ENCODE results near the gene TRHDE.

DNA sequence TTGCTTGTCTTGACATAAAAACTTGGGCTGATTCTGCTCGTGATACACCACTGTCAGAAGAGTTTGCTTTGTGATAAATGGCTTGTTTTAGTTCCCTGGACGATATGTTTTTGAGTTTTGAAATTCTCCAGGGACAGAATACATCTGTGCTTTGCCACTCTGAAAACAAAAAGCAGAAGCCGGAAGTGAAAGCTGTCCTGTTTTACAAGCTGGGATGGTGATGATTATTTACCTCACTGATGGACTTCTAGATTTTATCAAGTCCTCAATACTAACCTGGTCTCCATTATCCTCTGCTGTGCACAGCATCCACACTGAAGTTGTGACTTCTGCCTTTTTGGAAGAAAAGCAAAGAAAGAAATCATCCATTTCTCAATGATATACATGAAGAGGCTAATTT is 251.6 kb downstream of the TRHDE start:
- TF ChIP-seq, protein P1, sequence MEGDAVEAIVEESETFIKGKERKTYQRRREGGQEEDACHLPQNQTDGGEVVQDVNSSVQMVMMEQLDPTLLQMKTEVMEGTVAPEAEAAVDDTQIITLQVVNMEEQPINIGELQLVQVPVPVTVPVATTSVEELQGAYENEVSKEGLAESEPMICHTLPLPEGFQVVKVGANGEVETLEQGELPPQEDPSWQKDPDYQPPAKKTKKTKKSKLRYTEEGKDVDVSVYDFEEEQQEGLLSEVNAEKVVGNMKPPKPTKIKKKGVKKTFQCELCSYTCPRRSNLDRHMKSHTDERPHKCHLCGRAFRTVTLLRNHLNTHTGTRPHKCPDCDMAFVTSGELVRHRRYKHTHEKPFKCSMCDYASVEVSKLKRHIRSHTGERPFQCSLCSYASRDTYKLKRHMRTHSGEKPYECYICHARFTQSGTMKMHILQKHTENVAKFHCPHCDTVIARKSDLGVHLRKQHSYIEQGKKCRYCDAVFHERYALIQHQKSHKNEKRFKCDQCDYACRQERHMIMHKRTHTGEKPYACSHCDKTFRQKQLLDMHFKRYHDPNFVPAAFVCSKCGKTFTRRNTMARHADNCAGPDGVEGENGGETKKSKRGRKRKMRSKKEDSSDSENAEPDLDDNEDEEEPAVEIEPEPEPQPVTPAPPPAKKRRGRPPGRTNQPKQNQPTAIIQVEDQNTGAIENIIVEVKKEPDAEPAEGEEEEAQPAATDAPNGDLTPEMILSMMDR (IDR thresholded peaks at IDR 0.05; ENCODE audit: poor library complexity, severe bottlenecking) = no peak
- TF ChIP-seq REST (IDR thresholded peaks at IDR 0.05; ENCODE audit: borderline replicate concordance) (no peak), TAF1 (IDR thresholded peaks at IDR 0.05; ENCODE audit: low read depth) (no peak), EZH2 (IDR thresholded peaks at IDR 0.05; ENCODE audit: borderline replicate concordance, insufficient read depth, low read length, poor library complexity, severe bottlenecking) (no peak), EP300 (conservative IDR thresholded peaks at IDR 0.05; ENCODE audit: poor library complexity, severe bottlenecking) (no peak), RAD21 (conservative IDR thresholded peaks at IDR 0.05) (no peak)
